ENCODE results near the gene KNG1.
"Not testable (repeated sequence)": the region's sequence is repeated elsewhere in the genome, so short reads cannot be mapped to it uniquely, and the experiment has no call there.

The KNG1 gene

GRCh38 chr3:186717039-186717457 is at the start of gene KNG1:
Gene KNG1 (plus strand): TSS chr3:186717359. CDS start chr3:186717543, 184 bp downstream.
- DNase-seq (ENCODE audit: low spot score): no peak

- DNase-seq (ENCODE audit: low spot score): no peak
Measured at GRCh38 chr3:186668426-186668825, 48.7 kb upstream of the KNG1 start.

- no peak for DNase-seq (ENCODE audit: low spot score)
Measured at GRCh38 chr3:186669378-186670084, 47.6 kb upstream of the KNG1 start.

- DNase-seq (ENCODE audit: low spot score): no peak
Measured at GRCh38 chr3:186670155-186670554, 47.0 kb upstream of the KNG1 start.

- DNase-seq (ENCODE audit: low spot score): no peak
Measured at GRCh38 chr3:186671051-186671450, 46.1 kb upstream of the KNG1 start.

GRCh38 chr3:186678604-186679003 is 38.6 kb upstream of the KNG1 start:
- DNase-seq (ENCODE audit: low spot score): no peak

GRCh38 chr3:186679151-186679550 is 38.0 kb upstream of the KNG1 start:
- DNase-seq (ENCODE audit: low spot score): no peak

GRCh38 chr3:186680869-186681268 is 36.3 kb upstream of the KNG1 start:
- no peak for DNase-seq (ENCODE audit: low spot score)

- no peak for DNase-seq (ENCODE audit: low spot score)
Measured at GRCh38 chr3:186682812-186683211, 34.3 kb upstream of the KNG1 start.

GRCh38 chr3:186683979-186684378 is 33.2 kb upstream of the KNG1 start:
- no peak for DNase-seq (ENCODE audit: low spot score)

GRCh38 chr3:186686475-186686874 is 30.7 kb upstream of the KNG1 start:
- DNase-seq (ENCODE audit: low spot score): not testable (repeated sequence)

GRCh38 chr3:186687120-186687651 is 30.0 kb upstream of the KNG1 start:
- no peak for DNase-seq (ENCODE audit: low spot score)

- DNase-seq (ENCODE audit: low spot score): not testable (repeated sequence)
Measured at GRCh38 chr3:186690304-186690703, 26.9 kb upstream of the KNG1 start.

GRCh38 chr3:186691676-186692075 is 25.5 kb upstream of the KNG1 start:
- DNase-seq (ENCODE audit: low spot score): no peak

GRCh38 chr3:186693843-186694242 is 23.3 kb upstream of the KNG1 start:
- no peak for DNase-seq (ENCODE audit: low spot score)

- no peak for DNase-seq (ENCODE audit: low spot score)
Measured at GRCh38 chr3:186694288-186695032, 22.7 kb upstream of the KNG1 start.

GRCh38 chr3:186696522-186696921 is 20.6 kb upstream of the KNG1 start:
- no peak for DNase-seq (ENCODE audit: low spot score)

- DNase-seq (ENCODE audit: low spot score): no peak
Measured at GRCh38 chr3:186697510-186697909, 19.6 kb upstream of the KNG1 start.

GRCh38 chr3:186700267-186700666 is 16.9 kb upstream of the KNG1 start:
- no peak for DNase-seq (ENCODE audit: low spot score)

- not testable (repeated sequence) for DNase-seq (ENCODE audit: low spot score)
Measured at GRCh38 chr3:186702451-186702850, 14.7 kb upstream of the KNG1 start.

- DNase-seq (ENCODE audit: low spot score): no peak
Measured at GRCh38 chr3:186705882-186706780, 11.0 kb upstream of the KNG1 start.

- DNase-seq (ENCODE audit: low spot score): no peak
Measured at GRCh38 chr3:186708983-186709679, 8.0 kb upstream of the KNG1 start.

All from AG08396 (cell line).